ENCODE results near the gene MED12L. TPM values are rescaled to one million over a fixed set of nuclear protein-coding genes. Genes with fewer than 3 reads are reported as not detected.

MED12L gene
- total and polyA plus RNA-seq, 4 experiments from 2014 or later = 0.35 to 0.78 TPM; not detected in 2

GRCh38 chr3:151198849-151199248, 113.4 kb downstream of the MED12L start:
- peak overlapping the region in 1 of 2 donors; percentile 29 for H3K4me3 ChIP-seq (ENCODE audit: low read length in 2 of 2)
- ChIA-PET CTCF (ENCODE audit: partially characterized antibody) (interaction anchor here (1.0 to 4.3 kb wide), 2 partner anchors 28 to 30 kb away, joined by 3 to 21 read pairs; no protein-coding TSS in a partner anchor), POLR2A (ENCODE audit: partially characterized antibody) (interaction anchor here (5.6 to 10.1 kb wide), 2 partner anchors 15 to 29 kb away, joined by 70 to 118 read pairs; no protein-coding TSS in a partner anchor)
- no peaks in the 10 kb centered on the region for H3K27me3 ChIP-seq (ENCODE audit: insufficient read depth, low read length)
- H3K9me3 ChIP-seq (ENCODE audit: control insufficient read depth in 1 of 2, low read length in 2 of 2) = no peaks in the 10 kb centered on the region
- H3K36me3 ChIP-seq (ENCODE audit: insufficient read depth, low read length) = peaks cover 13% of the 10 kb centered on the region
- no peaks in the 10 kb centered on the region for H3K27me3 Mint-ChIP-seq
- H3K27ac ChIP-seq (ENCODE audit: low read depth, low read length) = peak overlapping the region; percentile 75
- peak overlapping the region in 7 of 8 donors; percentile 32 to 89 (median 84) for H3K4me3 Mint-ChIP-seq
- H3K9me3 Mint-ChIP-seq = peaks cover 0 to 2% (median 0%) of the 10 kb centered on the region in 8 donors
- intact Hi-C loops (cut with micrococcal nuclease) = no loop called here
- H3K4me1 ChIP-seq (ENCODE audit: insufficient read depth, low read length) = peaks cover 52% of the 10 kb centered on the region
- H3K4me1 Mint-ChIP-seq = peaks cover 22 to 62% (median 31%) of the 10 kb centered on the region in 4 donors
- H3K27ac Mint-ChIP-seq = peak overlapping the region in 5 of 7 donors; percentile 37 to 98 (median 93)
- DNase-seq = no peak
- peaks cover 32 to 49% of the 10 kb centered on the region in 2 donors for H3K36me3 Mint-ChIP-seq

GRCh38 chr3:151199554-151200438, 114.3 kb downstream of the MED12L start:
- H3K4me3 ChIP-seq (ENCODE audit: low read length in 2 of 2) = peak overlapping the region; percentile 59 to 63
- peaks cover 62% of the 10 kb centered on the region for H3K4me1 ChIP-seq (ENCODE audit: insufficient read depth, low read length)
- peak overlapping the region; percentile 66 to 90 (median 86) for H3K4me3 Mint-ChIP-seq
- H3K27me3 Mint-ChIP-seq = no peaks in the 10 kb centered on the region
- ChIA-PET POLR2A (ENCODE audit: partially characterized antibody) (interaction anchor here (0.7 to 10.1 kb wide), 11 partner anchors 7 to 437 kb away, joined by 3 to 118 read pairs (median 10); partner anchors contain the start of genes P2RY14 and SIAH2), CTCF (ENCODE audit: partially characterized antibody) (interaction anchor here (1.1 to 4.4 kb wide), 5 partner anchors 10 to 31 kb away, joined by 3 to 33 read pairs (median 12); no protein-coding TSS in a partner anchor)
- H3K27me3 ChIP-seq (ENCODE audit: insufficient read depth, low read length) = no peaks in the 10 kb centered on the region
- H3K36me3 Mint-ChIP-seq = peaks cover 32 to 49% of the 10 kb centered on the region in 2 donors
- intact Hi-C loops (cut with micrococcal nuclease) = loop anchor here (5.0 to 10.0 kb wide), 5 partner anchors 437 to 1965 kb away; partner anchors contain the start of genes EIF2A, PFN2, RAP2B and SERP1
- peak in 1 of 5 donors; percentile 16 for DNase-seq
- no peaks in the 10 kb centered on the region for H3K9me3 ChIP-seq (ENCODE audit: control insufficient read depth in 1 of 2, low read length in 2 of 2)
- peak overlapping the region; percentile 37 to 98 (median 93) for H3K27ac Mint-ChIP-seq
- peaks cover 0 to 2% (median 0%) of the 10 kb centered on the region in 8 donors for H3K9me3 Mint-ChIP-seq
- peaks cover 30 to 71% (median 39%) of the 10 kb centered on the region in 4 donors for H3K4me1 Mint-ChIP-seq
- peaks cover 13% of the 10 kb centered on the region for H3K36me3 ChIP-seq (ENCODE audit: insufficient read depth, low read length)
- peak overlapping the region; percentile 75 for H3K27ac ChIP-seq (ENCODE audit: low read depth, low read length)

GRCh38 chr3:151200586-151200985, 115.1 kb downstream of the MED12L start:
- no peaks in the 10 kb centered on the region for H3K9me3 ChIP-seq (ENCODE audit: control insufficient read depth in 1 of 2, low read length in 2 of 2)
- Mint-ChIP-seq H3K27ac (peak overlapping the region; percentile 85 to 98 (median 92)), H3K4me1 (peaks cover 33 to 79% (median 45%) of the 10 kb centered on the region in 4 donors), H3K36me3 (peaks cover 32 to 49% of the 10 kb centered on the region in 2 donors), H3K4me3 (peak overlapping the region; percentile 73 to 90 (median 86)), H3K27me3 (no peaks in the 10 kb centered on the region), H3K9me3 (peaks cover 0 to 2% (median 0%) of the 10 kb centered on the region in 8 donors)
- peaks cover 70% of the 10 kb centered on the region for H3K4me1 ChIP-seq (ENCODE audit: insufficient read depth, low read length)
- H3K27me3 ChIP-seq (ENCODE audit: insufficient read depth, low read length) = no peaks in the 10 kb centered on the region
- peaks cover 13% of the 10 kb centered on the region for H3K36me3 ChIP-seq (ENCODE audit: insufficient read depth, low read length)
- peak in 2 of 5 donors; percentile 38 to 39 for DNase-seq
- peak overlapping the region; percentile 75 for H3K27ac ChIP-seq (ENCODE audit: low read depth, low read length)
- CTCF ChIA-PET (ENCODE audit: partially characterized antibody) = interaction anchor here (1.1 to 4.4 kb wide), 8 partner anchors 8 to 55 kb away, joined by 3 to 33 read pairs (median 12); no protein-coding TSS in a partner anchor
- POLR2A ChIA-PET (ENCODE audit: partially characterized antibody) = interaction anchor here (0.8 to 10.1 kb wide), 15 partner anchors 8 to 438 kb away, joined by 3 to 118 read pairs (median 8); partner anchors contain the start of genes P2RY14 and SIAH2
- peak overlapping the region; percentile 59 to 63 for H3K4me3 ChIP-seq (ENCODE audit: low read length in 2 of 2)
- intact Hi-C loops (cut with micrococcal nuclease) = loop anchor here (5.0 to 10.0 kb wide), 5 partner anchors 438 to 1964 kb away; partner anchors contain the start of genes EIF2A, PFN2, RAP2B and SERP1

GRCh38 chr3:151201051-151201730, 115.7 kb downstream of the MED12L start:
- Histone ChIP-seq H3K4me3 (ENCODE audit: low read length in 2 of 2) (peak overlapping the region; percentile 59 to 63), H3K27me3 (ENCODE audit: insufficient read depth, low read length) (no peaks in the 10 kb centered on the region), H3K9me3 (ENCODE audit: control insufficient read depth in 1 of 2, low read length in 2 of 2) (no peaks in the 10 kb centered on the region), H3K36me3 (ENCODE audit: insufficient read depth, low read length) (peaks cover 13% of the 10 kb centered on the region), H3K4me1 (ENCODE audit: insufficient read depth, low read length) (peaks cover 71% of the 10 kb centered on the region), H3K27ac (ENCODE audit: low read depth, low read length) (peak overlapping the region; percentile 75)
- H3K36me3 Mint-ChIP-seq = peaks cover 31 to 48% of the 10 kb centered on the region in 2 donors
- intact Hi-C loops (cut with micrococcal nuclease) = loop anchor here (5.0 to 10.0 kb wide), 5 partner anchors 439 to 1964 kb away; partner anchors contain the start of genes EIF2A, PFN2, RAP2B and SERP1
- peak overlapping the region; percentile 85 to 98 (median 92) for H3K27ac Mint-ChIP-seq
- ChIA-PET CTCF (ENCODE audit: partially characterized antibody) (interaction anchor here (1.2 to 4.4 kb wide), 7 partner anchors 8 to 56 kb away, joined by 3 to 33 read pairs (median 12); no protein-coding TSS in a partner anchor), POLR2A (ENCODE audit: partially characterized antibody) (interaction anchor here (0.8 to 10.1 kb wide), 18 partner anchors 9 to 793 kb away, joined by 3 to 118 read pairs (median 6); partner anchors contain the start of genes P2RY14, SIAH2 and TSC22D2)
- peaks cover 0 to 2% (median 0%) of the 10 kb centered on the region in 8 donors for H3K9me3 Mint-ChIP-seq
- peaks cover 38 to 80% (median 51%) of the 10 kb centered on the region in 4 donors for H3K4me1 Mint-ChIP-seq
- peak overlapping the region; percentile 73 to 89 (median 86) for H3K4me3 Mint-ChIP-seq
- no peaks in the 10 kb centered on the region for H3K27me3 Mint-ChIP-seq
- peak in 3 of 5 donors; percentile 50 to 53 (median 51) for DNase-seq

GRCh38 chr3:151203051-151203420, 117.6 kb downstream of the MED12L start, which contains the start of gene GPR171:
Gene GPR171, minus strand, starts transcription at chr3:151203216. Its CDS starts 3,830 bp downstream, at chr3:151199386.
- Histone ChIP-seq H3K36me3 (ENCODE audit: insufficient read depth, low read length) (peaks cover 11% of the 10 kb centered on the region), H3K9me3 (ENCODE audit: control insufficient read depth in 1 of 2, low read length in 2 of 2) (no peaks in the 10 kb centered on the region), H3K4me1 (ENCODE audit: insufficient read depth, low read length) (peaks cover 83% of the 10 kb centered on the region), H3K27me3 (ENCODE audit: insufficient read depth, low read length) (no peaks in the 10 kb centered on the region), H3K4me3 (ENCODE audit: low read length in 2 of 2) (peak within 1 kb of the TSS; percentile 59 to 63), H3K27ac (ENCODE audit: low read depth, low read length) (peak within 1 kb of the TSS; percentile 75)
- CTCF ChIA-PET (ENCODE audit: partially characterized antibody) = interaction anchor here (1.0 to 4.4 kb wide), 10 partner anchors 8 to 76 kb away, joined by 3 to 33 read pairs (median 7); partner anchors contain the start of gene P2RY14
- H3K27ac Mint-ChIP-seq = peak within 1 kb of the TSS; percentile 87 to 98 (median 97)
- H3K9me3 Mint-ChIP-seq = no peaks in the 10 kb centered on the region
- H3K4me1 Mint-ChIP-seq = peaks cover 45 to 94% (median 59%) of the 10 kb centered on the region in 4 donors
- peaks cover 23 to 41% of the 10 kb centered on the region in 2 donors for H3K36me3 Mint-ChIP-seq
- intact Hi-C loops (cut with micrococcal nuclease) = loop anchor here (1.0 to 10.0 kb wide), 8 partner anchors 20 to 1962 kb away; partner anchors contain the start of genes EIF2A, PFN2, RAP2B and SERP1
- POLR2A ChIA-PET (ENCODE audit: partially characterized antibody) = interaction anchor here (1.0 to 10.1 kb wide), 8 partner anchors 11 to 794 kb away, joined by 3 to 118 read pairs (median 12); partner anchors contain the start of gene SIAH2
- peak; percentile 80 to 87 (median 82) for DNase-seq
- H3K4me3 Mint-ChIP-seq = peak within 1 kb of the TSS; percentile 73 to 89 (median 86)
- no peaks in the 10 kb centered on the region for H3K27me3 Mint-ChIP-seq

All from CD4-positive, alpha-beta memory T cell (primary cell).